ENCODE results near the gene NR6A1. TPM values are rescaled to one million over a fixed set of nuclear protein-coding genes. Genes with fewer than 3 reads are reported as not detected.

The NR6A1 gene
- total RNA-seq, 1 donor from 2014 or later, result 1.7 TPM

GRCh38 chr9:124562328-124562727 is 208.8 kb downstream of the NR6A1 start:
- ATAC-seq, result no peak

DNA sequence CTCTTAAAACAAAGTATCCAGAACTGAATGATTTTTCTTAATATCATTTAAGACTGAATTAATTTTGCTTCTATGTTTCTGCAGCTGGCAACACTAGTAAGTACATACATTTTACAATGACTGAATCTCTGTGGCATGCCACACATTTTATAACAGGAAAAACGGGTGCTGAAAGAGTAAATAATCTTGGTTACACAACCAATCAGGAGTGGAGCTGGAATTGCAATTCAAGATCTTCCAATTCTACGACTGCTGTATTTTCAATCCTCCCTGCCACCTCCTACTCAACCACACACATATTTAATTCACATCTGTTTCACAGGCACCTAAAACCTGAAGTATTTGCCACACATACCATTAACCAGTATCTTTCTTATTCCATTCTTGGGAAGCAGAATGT is 211.2 kb downstream of the NR6A1 start:
- peak; percentile 77 for ATAC-seq

DNA sequence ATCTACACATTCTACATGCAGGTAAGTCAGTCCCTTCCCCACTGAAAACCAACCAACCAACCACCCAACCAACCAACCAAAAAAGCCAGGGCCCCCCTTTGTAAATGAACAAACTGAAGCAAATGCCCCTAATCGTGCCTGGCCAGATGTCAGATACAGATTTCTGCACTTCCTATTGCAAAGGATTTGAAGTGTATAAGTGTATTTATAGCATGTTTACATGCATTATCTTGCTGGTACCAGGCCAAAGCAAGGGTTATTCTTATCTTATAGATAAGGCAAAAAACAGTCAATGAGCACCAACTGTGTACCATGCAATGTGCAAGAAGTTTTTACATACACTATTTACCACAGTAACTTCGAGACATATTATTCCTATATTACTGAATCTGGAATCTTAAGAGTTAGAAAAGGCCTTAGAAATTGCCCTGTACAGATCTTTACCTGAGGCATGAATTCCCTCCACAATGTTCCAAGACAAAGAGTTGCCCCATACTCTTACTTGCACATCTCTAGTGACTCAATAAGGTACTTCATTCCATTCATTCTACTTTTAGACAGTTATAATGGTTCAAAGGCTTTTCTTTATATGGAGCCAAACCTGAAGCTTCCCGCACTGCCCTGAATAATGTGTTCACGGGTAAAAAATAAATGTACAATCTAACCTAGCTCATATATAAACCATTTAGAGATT is 212.2 kb downstream of the NR6A1 start:
- no peak for ATAC-seq

- ATAC-seq, result no peak
Observed at GRCh38 chr9:124557895-124558294, 213.2 kb downstream of the NR6A1 start.

DNA sequence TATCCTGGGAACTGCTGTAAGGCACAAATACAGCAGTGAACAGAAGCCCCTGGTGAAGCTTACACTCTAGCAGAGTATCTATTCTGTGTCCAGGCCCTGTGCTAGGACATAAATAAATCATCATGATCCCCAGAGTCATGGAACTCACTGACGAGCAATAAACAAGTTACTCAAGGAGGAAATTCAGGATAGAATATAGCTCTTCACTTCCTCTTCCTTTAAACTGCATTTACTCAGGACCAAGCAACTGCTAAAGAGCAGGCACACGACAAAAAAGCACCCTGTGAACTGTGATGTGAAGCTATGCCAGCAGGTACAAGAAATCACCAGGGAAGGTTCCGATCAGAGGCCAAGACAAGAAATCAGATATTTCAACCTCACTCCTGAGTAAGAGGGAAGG is 216.1 kb downstream of the NR6A1 start:
- ATAC-seq, result no peak

DNA sequence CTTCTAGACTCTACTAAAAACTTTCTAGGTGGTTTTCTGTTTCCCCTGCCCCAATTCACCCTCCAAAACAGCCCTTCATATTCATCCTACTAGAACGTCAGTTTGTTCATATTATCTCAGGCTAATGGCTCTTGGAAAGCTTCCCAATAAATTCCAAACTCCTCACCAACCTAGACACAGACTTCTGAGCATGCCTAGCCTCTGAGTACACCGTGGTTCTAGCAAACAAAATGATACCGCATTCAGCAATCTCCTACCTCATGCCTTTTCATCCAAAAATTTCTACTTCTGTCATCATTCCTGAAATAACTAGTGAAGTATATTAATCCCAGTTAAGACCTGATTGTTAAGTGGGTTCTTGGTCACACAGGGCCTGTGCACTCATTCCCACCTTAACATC is 217.4 kb downstream of the NR6A1 start:
- ATAC-seq, result no peak

DNA sequence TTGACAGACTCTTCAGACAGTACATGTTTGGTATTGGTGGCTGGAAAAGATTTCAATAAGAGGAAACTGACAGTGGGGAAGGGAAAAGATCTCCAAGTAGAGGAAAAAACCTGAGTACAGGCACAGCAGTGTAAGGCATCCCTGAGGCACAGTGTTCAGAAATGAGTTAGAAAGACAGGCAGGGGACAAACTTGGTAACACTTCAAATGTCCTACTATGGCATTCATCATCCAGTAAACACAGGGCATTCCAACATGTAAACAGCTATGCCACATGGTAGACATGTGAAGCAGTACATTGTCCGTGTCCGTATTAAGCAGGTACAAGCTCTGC is 218.9 kb downstream of the NR6A1 start:
- ATAC-seq, result no peak

- ATAC-seq, result peak; percentile 70
Observed at GRCh38 chr9:124551472-124552272, 219.4 kb downstream of the NR6A1 start.

- no peak for ATAC-seq
Observed at GRCh38 chr9:124550072-124550471, 221.0 kb downstream of the NR6A1 start.

- ATAC-seq, result no peak
Observed at GRCh38 chr9:124549016-124549415, 222.1 kb downstream of the NR6A1 start.

- no peak for ATAC-seq
Observed at GRCh38 chr9:124544535-124544934, 226.6 kb downstream of the NR6A1 start.

DNA sequence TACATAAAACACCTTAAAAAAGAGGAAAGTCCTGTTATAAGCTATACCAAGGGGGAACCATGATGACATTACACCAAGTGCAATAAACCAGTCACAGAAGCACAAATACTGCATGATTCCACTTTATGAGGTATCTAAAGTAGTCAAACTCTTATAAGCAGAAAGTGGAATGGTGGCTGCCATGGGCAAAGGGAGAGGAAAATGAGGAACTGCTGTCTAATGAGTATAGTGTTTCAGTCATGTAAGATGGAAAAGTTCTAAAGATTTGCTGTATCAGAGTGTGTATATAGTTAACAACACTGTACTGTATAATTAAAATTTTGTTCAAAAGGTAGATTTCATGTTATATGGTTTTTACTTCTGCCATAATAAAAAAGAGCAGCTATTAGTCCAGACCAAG is 229.3 kb downstream of the NR6A1 start:
- no peak for ATAC-seq

- no peak for ATAC-seq
Observed at GRCh38 chr9:124537926-124538325, 233.2 kb downstream of the NR6A1 start.

DNA sequence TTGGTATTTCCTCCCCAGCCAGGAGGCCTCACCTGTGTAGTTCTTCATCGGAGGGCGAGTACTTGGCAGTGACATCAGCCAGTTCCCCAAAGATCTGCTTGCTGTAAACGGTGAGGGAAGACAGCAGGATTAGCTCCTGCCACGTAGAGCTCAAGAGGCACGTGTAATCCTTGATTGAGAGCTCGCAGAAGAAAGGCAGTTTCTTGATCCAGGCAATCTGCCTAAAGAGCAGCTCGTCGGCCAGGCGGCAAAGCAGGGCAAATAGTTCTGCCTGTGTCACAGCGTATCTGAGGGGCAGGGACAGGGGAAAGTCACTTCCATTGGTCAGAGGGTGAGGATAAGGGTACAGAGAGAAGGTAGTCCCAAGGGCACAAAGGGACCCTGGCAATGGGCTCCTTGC is 235.3 kb downstream of the NR6A1 start:
- no peak for ATAC-seq

GRCh38 chr9:124532897-124533296 is 238.2 kb downstream of the NR6A1 start:
- ATAC-seq, result no peak

DNA sequence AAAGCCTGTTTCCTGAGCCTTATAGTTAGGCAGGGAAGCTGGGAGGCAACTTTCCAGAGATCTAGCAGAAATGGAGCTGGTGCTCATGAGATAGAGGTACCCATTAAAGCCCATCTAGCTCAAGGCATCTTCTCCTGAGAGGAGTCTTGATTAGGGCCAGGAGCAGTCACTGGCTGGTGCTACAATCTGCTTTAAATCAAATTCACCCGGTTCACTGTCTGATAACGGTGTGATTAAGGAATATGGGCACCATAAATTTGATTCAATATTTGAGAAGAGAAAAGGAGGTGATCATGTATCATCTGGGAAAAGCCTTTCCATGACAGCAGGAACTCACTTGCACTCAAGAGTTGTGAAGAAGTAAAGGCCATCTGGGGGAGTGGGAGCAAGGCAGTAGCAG is 240.0 kb downstream of the NR6A1 start:
- no peak for ATAC-seq

DNA sequence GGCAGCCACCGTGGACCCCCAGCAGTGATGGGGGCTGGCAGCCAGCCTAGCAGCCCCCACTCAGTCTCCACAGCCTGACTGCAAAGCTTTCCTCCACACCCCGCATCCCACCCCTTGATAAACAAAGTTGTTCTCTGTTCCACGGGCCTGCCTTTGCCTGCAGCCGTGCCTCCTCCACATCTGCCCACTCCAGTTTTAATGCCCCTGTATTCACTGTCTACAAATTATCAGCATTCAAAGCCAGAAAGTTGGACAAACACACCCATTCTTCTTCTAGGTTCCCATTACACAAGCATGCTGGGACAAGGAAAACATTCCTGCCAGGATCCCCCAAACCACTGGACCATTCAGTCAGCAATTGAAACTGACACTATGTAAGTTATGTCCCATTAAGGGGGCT is 240.9 kb downstream of the NR6A1 start:
- ATAC-seq, result no peak

- ATAC-seq, result no peak
Observed at GRCh38 chr9:124527781-124528180, 243.3 kb downstream of the NR6A1 start.

DNA sequence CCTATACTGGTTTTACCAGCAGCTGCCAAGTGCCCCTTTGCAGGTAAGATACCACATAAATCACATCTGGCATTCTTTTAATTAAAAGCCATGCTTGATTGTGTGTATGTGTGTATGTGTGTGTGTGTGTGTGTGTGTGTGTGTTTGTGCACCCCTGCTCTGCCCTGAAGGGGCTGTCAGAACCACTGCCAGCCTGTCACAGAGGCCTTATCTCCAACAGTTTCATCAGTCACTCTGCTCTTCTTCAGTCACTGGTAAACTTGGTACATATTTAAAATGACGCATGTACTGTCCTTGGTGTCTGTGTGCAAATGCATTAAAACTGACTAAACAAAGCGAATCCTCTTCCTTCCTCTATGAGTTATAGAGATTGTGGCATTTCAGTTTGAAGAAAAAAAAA is 244.9 kb downstream of the NR6A1 start:
- ATAC-seq, result no peak

DNA sequence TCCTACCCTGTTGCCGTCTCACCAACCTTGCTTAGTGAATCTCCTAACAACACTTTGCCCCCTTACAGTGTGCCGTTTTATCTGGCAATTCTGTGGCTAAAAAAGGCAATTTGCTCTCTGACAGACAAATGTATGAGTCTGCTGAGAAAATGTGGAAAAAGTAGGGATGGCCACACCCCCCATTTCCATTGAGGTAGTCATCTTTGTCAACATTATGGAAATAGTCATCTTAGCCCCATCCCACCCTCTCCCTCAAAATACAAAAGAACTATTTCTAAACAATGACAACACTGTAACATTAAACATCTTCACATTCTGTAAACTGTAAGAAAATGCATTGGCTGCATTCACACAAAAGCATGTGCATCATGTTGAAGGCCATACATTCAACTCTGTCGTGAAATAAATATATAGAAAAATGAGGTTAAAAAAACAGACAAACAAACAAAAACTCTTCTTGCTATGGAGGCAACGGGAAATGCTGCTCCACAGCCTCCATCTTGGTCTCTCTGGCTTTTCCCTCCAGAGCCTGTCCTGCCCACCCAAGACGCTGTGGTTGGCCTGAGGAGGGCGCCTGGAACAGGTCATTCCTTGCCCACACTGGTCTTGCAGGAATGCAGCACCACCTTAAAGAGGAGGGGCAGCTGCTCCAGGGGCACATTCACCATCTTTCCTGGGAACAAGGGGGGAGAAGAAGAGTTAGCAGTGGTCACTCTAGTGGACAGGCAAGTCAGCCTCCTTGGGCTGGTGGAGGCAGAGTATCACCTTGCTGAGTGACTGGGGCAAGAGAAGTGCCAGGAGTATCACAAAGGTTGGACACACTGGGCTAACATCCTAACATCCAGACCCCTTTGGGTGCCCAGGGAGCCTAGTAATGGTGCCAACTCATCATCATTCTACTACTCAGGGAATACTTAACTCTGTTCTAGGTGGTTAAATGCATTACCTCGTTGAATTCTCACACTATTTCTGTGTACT is 248.7 kb downstream of the NR6A1 start:
- no peak for ATAC-seq

GRCh38 chr9:124521142-124521541 is 250.0 kb downstream of the NR6A1 start:
- no peak for ATAC-seq

DNA sequence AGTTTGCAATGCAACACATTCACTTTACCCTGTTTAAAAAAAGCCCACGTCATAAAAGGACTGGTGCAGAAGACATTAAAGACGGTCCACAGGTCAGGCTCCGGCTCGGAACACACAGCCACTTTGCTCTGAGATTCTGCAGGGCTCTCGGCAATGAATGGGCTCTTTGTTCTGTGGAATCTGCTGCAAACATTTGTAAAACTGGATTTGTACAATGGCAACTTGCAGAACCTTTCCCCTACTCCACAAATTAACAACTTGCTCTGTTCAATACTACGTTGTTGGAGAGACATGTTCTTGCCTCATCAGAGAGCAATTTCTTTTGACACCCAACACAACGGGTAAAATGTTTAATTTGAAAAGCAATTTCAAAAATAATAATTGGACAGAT is 250.9 kb downstream of the NR6A1 start:
- no peak for ATAC-seq

DNA sequence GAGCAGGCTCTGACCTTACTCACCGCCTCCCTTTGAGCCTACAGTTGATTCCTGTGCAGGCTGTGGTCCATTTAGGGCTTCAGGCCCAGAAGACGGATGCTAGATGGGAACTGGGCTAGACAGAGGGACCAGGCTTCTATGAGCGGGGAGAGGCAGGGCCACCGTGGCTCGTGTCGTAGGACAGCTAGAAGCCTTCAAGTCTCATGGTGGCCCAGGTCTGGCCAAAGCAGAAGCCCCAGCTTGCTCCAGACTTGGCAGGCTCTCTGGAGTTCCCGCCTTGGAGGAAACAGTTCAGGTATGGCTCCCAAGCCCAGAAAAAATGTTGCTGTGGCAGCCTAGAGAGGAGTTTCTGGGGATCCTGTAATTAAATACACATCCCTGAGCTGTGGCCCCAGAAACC is 253.0 kb downstream of the NR6A1 start:
- no peak for ATAC-seq

Measured in esophagus mucosa (tissue), 1 donor.